ENCODE results near the gene WDR44.

Gene WDR44

GRCh38 chrX:118373538-118373937, 27.6 kb downstream of the WDR44 start:
- CTCF ChIA-PET, result interaction anchor here (0.8 kb wide), 1 partner anchor 9 kb away, joined by 3 read pairs; no protein-coding TSS in a partner anchor
- POLR2A ChIA-PET, result no interaction called here
- TF ChIP-seq CTCF (IDR thresholded peaks at IDR 0.05; ENCODE audit: control extremely low read depth, extremely low read depth, low read depth, missing control alignments), result no peak
- no peak for DNase-seq (ENCODE audit: extremely low spot score)

DNA sequence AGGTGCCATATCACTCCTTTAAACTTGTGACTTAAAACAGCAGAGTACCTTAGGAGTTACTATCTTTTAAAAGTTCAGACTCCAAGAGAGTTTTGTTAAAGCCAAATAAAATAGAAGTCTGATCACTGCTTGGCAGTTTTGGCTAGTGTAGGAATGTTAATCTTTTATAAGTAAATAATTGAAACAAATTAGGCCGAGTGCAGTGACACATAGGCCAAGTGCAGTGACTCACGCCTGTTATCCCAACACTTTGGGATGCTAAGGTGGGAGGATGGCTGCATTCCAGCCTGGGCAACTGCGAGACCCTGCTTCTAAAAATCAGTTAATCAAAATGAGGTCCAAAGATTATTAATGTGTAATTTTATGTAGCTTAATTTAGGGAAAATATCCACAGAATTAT, 37.2 kb downstream of the WDR44 start:
- TF ChIP-seq CTCF (IDR thresholded peaks at IDR 0.05; ENCODE audit: control extremely low read depth, extremely low read depth, low read depth, missing control alignments), result no peak
- DNase-seq (ENCODE audit: extremely low spot score), result no peak
- POLR2A ChIA-PET, result no interaction called here
- CTCF ChIA-PET, result interaction anchor here (1.3 kb wide), 2 partner anchors 10 to 11 kb away, joined by 3 read pairs; no protein-coding TSS in a partner anchor

DNA sequence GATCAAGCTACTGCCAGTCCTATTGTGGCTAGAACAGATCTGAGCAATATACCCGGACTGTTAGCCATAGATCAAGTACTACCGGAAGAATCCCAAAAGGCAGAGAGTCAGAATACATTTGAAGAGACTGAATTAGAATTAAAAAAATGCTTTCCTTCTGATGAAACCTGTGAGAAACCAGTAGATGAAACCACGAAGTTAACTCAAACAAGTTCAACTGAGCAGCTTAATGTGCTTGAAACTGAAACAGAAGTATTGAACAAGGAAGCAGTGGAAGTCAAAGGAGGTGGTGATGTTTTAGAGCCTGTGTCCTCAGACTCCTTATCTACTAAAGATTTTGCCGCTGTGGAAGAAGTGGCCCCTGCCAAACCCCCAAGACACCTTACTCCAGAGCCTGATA, 46.8 kb downstream of the WDR44 start:
- CTCF ChIA-PET, result interaction anchor here (1.3 kb wide), 1 partner anchor 11 kb away, joined by 6 read pairs; no protein-coding TSS in a partner anchor
- TF ChIP-seq CTCF (IDR thresholded peaks at IDR 0.05; ENCODE audit: control extremely low read depth, extremely low read depth, low read depth, missing control alignments), result no peak
- no peak for DNase-seq (ENCODE audit: extremely low spot score)
- POLR2A ChIA-PET, result no interaction called here

DNA sequence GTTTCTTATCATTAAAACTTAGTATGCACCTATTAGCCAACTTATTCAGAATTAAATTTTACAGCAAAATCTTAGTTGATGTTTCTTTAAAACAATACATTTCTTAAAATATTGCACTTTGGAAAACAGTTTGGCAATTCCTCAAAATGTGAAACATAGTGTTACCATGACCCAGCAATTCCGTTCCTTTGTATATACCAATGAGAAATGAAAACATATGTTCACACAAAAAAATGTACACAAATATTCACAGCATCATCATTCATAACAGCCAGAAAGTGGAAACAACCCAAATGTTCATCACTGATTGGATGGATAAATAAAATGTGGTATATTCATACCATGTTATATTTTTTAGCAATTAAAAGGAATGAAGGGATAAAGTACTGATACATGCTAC, 50.2 kb downstream of the WDR44 start:
- ChIA-PET CTCF (no interaction called here), POLR2A (no interaction called here)
- no peak for DNase-seq (ENCODE audit: extremely low spot score)
- TF ChIP-seq CTCF (IDR thresholded peaks at IDR 0.05; ENCODE audit: control extremely low read depth, extremely low read depth, low read depth, missing control alignments), result no peak

DNA sequence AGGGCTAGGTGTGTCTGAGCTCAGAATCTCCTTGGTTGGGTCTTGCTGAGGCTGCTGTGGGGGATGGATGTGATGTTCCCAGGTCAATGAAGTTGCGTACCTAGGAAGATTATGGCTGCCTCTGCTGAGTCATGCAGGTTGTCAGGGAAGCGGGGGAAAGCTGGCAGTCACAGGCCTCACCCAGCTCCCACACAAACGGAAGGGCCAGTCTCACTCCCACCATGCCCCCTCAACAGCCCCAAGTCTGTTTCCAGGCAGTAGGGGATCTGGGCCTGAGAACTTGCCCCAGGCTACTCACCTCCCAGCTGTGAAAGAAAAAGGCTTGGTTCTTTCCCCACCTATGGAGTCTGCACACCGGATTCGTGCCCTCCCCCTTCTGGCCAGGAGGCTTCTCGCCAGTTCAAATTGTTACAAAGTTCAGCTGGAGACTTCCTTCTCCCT, 72.9 kb downstream of the WDR44 start:
- POLR2A ChIA-PET, result no interaction called here
- TF ChIP-seq CTCF (IDR thresholded peaks at IDR 0.05; ENCODE audit: control extremely low read depth, extremely low read depth, low read depth, missing control alignments), result no peak
- CTCF ChIA-PET, result no interaction called here
- DNase-seq (ENCODE audit: extremely low spot score), result no peak

- CTCF ChIA-PET, result interaction anchor here (1.1 kb wide), 1 partner anchor 13 kb away, joined by 3 read pairs; no protein-coding TSS in a partner anchor
Observed at GRCh38 chrX:118420462-118420861, 74.6 kb downstream of the WDR44 start.

More at GRCh38 chrX:118420462-118420861, 74.6 kb downstream of the WDR44 start:
- POLR2A ChIA-PET, result no interaction called here
- no peak for DNase-seq (ENCODE audit: extremely low spot score)
- TF ChIP-seq CTCF (IDR thresholded peaks at IDR 0.05; ENCODE audit: control extremely low read depth, extremely low read depth, low read depth, missing control alignments), result no peak

Data from GM10248 (cell line).